Cerebellar nuclear complex (tissue), 1 donor: ENCODE data around the gene C3orf22.
"Not testable (repeated sequence)": the region's sequence is repeated elsewhere in the genome, so short reads cannot be mapped to it uniquely, and the experiment has no call there.

Source experiments
- DNase-seq, 2 experiments: peaks; one replicate each; lab custom pipeline; 2025; lab: John Stamatoyannopoulos, UW

Gene C3orf22

DNA sequence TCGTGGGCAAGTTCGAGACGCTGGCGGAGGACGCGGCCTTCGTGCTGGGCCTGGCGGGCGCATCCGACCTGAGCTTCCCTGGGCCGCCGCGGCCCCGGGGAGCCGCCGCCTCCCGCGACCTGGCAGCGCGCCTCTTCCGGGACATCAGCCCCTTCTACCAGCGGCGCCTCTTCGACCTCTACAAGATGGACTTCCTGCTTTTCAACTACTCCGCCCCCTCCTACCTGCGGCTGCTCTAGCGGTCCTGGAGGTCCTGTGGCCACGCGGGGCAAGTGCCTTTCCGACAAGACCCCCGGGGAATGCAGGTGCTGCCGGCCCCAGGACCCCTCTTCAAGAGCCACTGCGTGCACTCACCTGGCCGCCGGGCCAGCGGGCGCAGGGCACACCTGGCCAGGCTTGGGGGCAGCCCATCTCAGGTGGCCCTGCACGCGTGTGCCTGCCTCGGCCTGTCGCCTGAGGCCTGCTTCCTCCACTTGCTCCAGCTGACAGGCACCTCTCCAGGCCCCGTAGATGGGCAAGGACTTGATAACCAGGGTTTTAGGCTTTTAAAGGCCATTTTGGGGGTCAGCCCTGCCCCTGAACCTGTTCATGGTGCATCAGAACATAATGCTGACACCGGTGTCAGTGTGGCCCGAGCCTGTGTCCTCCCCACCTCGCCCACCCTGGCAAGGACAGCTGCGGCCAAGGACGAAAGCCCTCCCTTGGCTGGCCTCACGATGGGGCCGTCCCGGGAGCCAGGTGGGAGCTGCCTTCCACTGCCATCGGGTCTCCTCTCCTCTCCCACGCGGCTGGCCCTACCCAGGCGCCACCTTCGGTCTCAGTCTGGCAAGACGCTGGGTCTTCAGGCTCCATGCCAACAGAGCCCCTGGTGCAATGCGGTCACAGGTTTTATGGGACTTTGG is 16.1 kb downstream of the C3orf22 start:
- no peak for DNase-seq

DNA sequence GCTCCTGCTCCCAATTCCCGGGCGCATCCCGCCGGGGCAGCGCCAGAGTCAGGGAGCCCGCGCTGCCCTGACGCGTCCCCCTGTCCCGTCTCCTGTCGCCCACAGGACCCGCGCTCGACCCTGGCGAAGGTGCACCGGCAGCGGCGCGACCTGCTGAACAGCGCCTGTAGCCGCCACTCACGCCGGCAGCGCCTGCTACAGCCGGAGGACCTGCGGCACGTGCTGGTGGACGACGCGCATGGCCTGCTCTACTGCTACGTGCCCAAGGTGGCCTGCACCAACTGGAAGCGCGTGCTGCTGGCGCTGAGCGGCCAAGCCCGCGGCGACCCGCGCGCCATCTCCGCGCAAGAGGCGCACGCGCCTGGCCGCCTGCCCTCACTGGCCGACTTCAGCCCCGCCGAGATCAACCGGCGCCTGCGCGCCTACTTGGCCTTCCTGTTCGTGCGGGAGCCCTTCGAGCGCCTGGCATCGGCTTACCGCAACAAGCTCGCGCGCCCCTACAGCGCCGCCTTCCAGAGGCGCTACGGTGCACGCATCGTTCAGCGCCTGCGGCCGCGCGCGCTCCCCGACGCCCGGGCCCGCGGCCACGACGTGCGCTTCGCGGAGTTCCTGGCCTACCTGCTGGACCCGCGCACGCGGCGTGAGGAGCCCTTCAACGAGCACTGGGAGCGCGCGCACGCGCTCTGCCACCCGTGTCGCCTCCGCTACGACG is 16.9 kb downstream of the C3orf22 start:
- DNase-seq = no peak

GRCh38 chr3:126540951-126541627 is 17.6 kb downstream of the C3orf22 start:
- no peak for DNase-seq

GRCh38 chr3:126540342-126540849 is 18.3 kb downstream of the C3orf22 start:
- DNase-seq = no peak

DNA sequence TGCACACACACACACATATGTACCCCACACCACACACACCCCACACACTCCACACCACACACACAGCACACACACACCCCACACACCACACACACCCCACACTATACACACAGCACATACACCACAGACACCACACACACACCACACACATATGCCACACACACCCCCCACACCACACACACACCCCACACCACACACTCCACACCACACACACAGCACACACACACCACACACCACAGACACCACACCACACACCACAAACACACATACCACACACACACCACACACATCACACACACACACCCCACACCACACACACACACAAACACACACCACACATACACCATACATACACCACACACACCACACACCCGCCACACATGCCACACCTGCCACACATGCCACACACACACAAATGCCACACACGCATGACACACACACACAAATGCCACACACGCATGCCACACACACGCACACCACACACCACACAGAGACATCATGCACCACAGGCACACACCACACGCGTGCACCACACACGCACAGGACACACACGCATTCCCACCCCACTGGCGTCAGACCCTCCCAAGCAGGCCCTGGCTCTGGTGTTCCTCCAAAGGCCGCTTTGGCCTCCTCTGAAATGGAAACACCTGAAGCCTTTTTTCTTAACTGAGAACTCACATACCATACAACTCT is 19.0 kb downstream of the C3orf22 start:
- no peak for DNase-seq

DNA sequence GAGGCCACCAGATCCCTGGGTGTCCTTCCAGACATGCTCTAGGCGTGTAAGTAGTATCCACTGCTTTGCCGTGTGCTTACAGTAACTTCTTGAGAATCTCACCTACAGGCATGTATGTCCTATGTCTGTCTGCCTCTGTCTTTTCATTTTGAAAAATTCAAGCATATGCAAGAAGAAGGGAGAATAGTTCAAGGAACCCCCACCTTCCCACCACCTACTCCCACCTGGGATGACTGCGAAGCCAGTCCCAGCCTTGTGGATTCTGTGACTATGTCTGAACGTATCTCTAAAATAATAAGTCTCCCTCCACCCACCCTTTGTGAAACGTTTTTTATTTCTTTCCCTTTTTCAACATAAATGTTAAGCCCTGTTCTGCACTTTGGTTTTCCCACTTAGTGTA is 19.8 kb downstream of the C3orf22 start:
- no peak for DNase-seq

DNA sequence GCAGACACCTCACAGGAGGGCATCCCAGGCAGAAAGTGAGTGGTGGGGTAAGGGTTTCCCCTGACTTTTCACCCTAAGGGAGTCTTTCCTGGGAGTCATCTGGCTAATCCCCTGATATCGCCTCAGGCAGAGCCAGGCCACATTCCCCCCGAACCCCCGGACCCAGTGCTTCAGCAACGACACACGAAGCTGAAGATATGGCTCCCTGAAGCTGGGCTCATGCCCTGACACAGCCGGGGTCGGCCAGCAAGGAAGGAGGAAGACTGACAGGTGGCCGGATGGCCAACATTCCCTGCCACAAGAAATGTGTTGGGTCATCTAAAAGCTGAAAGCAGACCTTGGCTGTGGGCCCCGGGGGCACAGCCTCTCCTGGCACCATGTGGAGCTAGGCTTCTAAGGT is 20.4 kb downstream of the C3orf22 start:
- no peak for DNase-seq

GRCh38 chr3:126537730-126538281 is 20.9 kb downstream of the C3orf22 start:
- DNase-seq = no peak

GRCh38 chr3:126537116-126537729 is 21.5 kb downstream of the C3orf22 start:
- no peak for DNase-seq

- DNase-seq = no peak
These were observed 22.6 kb downstream of the C3orf22 start for GRCh38 chr3:126536126-126536525.

GRCh38 chr3:126535636-126536035 is 23.1 kb downstream of the C3orf22 start:
- DNase-seq = no peak

GRCh38 chr3:126534716-126535115 is 24.0 kb downstream of the C3orf22 start:
- not testable (repeated sequence) for DNase-seq

- no peak for DNase-seq
These were observed 25.2 kb downstream of the C3orf22 start for GRCh38 chr3:126533506-126533905.

- no peak for DNase-seq
These were observed 27.7 kb downstream of the C3orf22 start for GRCh38 chr3:126531051-126531330.

DNA sequence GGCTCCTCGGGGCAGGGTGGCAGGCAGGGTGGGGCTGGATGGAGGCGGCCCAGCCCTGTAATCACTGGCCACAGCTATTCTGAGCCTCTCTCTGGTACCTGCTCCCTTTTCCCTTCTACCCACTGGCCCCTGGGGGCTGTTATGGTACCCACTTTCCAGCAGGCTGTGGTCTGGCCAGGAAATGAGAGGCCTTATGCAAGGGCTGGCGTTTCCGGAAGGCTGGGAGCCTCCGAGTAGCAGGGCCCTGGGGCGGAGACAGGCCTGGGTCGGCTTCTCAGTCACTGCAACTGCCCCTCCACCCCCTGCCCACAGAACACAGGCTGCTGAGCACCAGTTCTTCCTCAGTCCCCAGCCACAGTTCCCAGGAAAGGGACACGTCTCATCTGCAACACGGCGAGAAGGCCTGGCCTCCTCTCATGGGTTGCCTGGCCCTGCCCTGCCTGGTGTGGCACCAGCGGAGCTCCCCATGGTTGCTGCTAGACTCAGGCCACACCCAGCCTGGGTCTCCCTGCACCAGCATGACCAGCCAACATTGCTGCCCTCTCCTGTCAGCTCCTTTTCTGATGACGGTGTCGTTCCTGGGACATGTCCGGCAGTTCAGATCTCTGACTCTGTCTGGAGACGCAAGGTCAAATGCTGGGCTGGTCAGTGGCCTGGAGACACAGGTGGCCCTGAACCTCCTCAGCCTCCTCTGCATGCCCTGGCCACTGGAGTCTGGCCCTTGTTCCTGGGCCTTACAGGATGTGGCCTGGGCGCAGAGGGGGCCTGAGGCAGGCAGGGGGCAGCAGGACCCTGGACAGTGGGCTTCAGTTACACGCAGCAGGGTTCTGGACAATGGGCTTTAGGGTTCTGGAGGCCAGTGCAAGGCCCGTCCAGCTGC is 28.3 kb downstream of the C3orf22 start:
- DNase-seq = no peak

- DNase-seq = no peak
These were observed 29.1 kb downstream of the C3orf22 start for GRCh38 chr3:126529585-126530170.

DNA sequence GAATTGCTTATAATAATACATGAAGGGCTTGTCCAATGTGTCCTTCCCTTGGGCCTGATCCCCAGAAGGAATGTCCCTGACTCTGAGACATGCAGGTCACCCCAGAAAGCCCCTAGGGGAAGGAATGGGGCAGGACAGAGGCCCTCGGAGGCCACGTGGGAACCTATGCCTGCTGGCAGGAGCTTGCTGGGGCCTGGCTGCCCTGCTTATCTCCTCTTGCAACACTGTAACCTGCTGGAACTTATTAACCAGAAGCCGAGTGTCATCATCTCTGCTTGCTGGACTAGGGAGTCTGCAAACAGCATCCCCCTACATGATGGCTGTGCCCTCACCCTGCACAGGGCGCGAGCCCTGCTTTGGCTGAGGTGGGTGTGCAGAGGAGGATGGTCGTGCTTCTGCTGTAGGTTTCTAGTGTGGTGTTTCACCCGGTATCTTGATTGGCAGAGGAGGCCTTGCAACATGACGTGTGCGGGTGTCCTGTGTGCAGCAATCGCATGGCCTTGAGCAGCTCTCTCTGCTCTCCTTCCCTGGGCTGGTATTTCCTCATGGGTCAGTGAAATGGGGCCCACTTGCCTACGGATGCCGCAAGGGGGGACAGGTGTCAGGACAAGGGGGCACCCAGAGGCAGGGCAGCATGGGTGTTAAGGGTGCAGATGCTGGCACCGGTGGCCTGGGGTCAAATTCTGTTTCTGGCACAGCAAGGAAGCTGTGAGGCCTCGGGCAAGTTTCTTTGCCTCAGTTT is 29.8 kb downstream of the C3orf22 start:
- no peak for DNase-seq

DNA sequence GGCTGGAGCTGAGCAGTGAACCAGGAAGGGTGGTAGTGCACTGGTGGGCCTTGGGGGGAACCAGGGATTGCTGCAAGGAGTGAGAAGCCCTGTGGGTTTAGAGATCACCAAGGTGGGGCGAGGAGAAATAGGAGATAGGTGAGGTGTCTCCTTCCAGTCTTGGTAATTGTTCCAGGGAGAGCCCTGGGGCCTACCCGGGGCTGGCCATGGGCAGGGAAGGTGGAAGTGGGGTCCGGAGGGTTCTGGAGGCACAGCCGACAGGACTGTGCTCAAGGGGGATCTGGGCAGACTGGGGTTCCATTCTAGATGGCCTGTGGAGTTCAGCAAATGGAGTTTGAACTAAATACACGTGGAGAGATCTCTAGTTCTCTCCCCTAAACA is 30.3 kb downstream of the C3orf22 start:
- DNase-seq = no peak
